K562 (cell line): ENCODE measurements around the gene ENOX2. TPM values are rescaled to one million over a fixed set of nuclear protein-coding genes. Genes with fewer than 3 reads are reported as not detected.

Experiments
- BDP1 ChIP-seq: IDR thresholded peaks from 3 replicates; pipeline ENCODE4 v1.6.1; 2011; ENCODE audit not compliant: insufficient read length, insufficient read depth
- COPS2 ChIP-seq: fragments of 450-650 bp; conservative IDR thresholded peaks from 2 replicates; pipeline ENCODE4 v1.6.1; 2016; ENCODE audit warnings: mild to moderate bottlenecking, moderate library complexity
- DNMT1 ChIP-seq: fragments of 450-650 bp; IDR thresholded peaks from 2 replicates; pipeline ENCODE4 v1.6.1; 2016; ENCODE audit warnings: antibody characterized with exemption, mild to moderate bottlenecking
- EP300 ChIP-seq: IDR thresholded peaks from 2 replicates; pipeline ENCODE4 v1.6.1; 2012; ENCODE audit warnings: low read length, improper control_type of control experiment
- ESRRA ChIP-seq: fragments of 450-650 bp; IDR thresholded peaks from 2 replicates; pipeline ENCODE4 v1.6.1; 2014; ENCODE audit warnings: low read depth, mild to moderate bottlenecking, moderate library complexity, borderline replicate concordance
- ETS2 ChIP-seq: IDR thresholded peaks from 2 replicates; pipeline ENCODE4 v1.6.1; 2016; ENCODE audit warnings: borderline replicate concordance, missing genetic modification characterization, mild to moderate bottlenecking, moderate library complexity, missing compliant biosample characterization; ENCODE audit not compliant: poor library complexity, severe bottlenecking
- EZH2 ChIP-seq: IDR thresholded peaks from 2 replicates; pipeline ENCODE4 v1.6.1; 2012; ENCODE audit warnings: low read depth, mild to moderate bottlenecking, inconsistent platforms, low read length, borderline replicate concordance
- GABPA ChIP-seq: fragments of 200-800 bp; sonication (Bioruptor generic); conservative IDR thresholded peaks from 2 replicates; pipeline ENCODE4 v1.6.1; 2016; ENCODE audit warnings: low read depth, missing genetic modification characterization, missing compliant biosample characterization
- KAT2B ChIP-seq: IDR thresholded peaks from one replicate; pipeline ENCODE4 v1.6.1; 2012; ENCODE audit warnings: low read depth, mild to moderate bottlenecking, control low read depth, inconsistent platforms, low read length, moderate library complexity
- KLF16 ChIP-seq: IDR thresholded peaks from 2 replicates; pipeline ENCODE4 v1.6.1; 2016; ENCODE audit warnings: antibody characterized with exemption
- NCOA6 ChIP-seq: fragments of 450-650 bp; IDR thresholded peaks from 2 replicates; pipeline ENCODE4 v1.6.1; 2017; ENCODE audit warnings: mild to moderate bottlenecking
- NFATC3 ChIP-seq: fragments of 450-650 bp; IDR thresholded peaks from 2 replicates; pipeline ENCODE4 v1.6.1; 2017; ENCODE audit warnings: mild to moderate bottlenecking
- NR2C2 ChIP-seq, 2 experiments: fragments of 200-800 bp in 1 of 2; sonication (Bioruptor generic) in 1 of 2; sonication (generic) in 1 of 2; formaldehyde crosslinking in 1 of 2; IDR thresholded peaks; 2 replicates each; pipeline versions ENCODE4 v1.6.1 to v1.8.0; 2016 to 2022; ENCODE audit warnings: mild to moderate bottlenecking in 1 of 2, missing compliant biosample characterization in 1 of 2, missing genetic modification characterization in 1 of 2, missing genetic modification reagents in 1 of 2
- NR4A1 ChIP-seq, 2 experiments: fragments of 250-450 bp in 1 of 2; fragments of 450-650 bp in 1 of 2; sonication (Bioruptor Pico) in 1 of 2; IDR thresholded peaks; 2 replicates each; pipeline versions ENCODE4 v1.4.0 to v1.6.1; 2016 to 2020; ENCODE audit warnings: mild to moderate bottlenecking in 2 of 2, missing compliant biosample characterization in 1 of 2, missing genetic modification characterization in 1 of 2, moderate library complexity in 1 of 2
- POLR3G ChIP-seq: IDR thresholded peaks from 2 replicates; pipeline ENCODE4 v1.6.1; 2011; ENCODE audit not compliant: insufficient read length, insufficient replicate concordance; ENCODE audit errors: extremely low read depth
- RBM25 ChIP-seq: fragments of 200-400 bp; formaldehyde crosslinking; IDR thresholded peaks from 2 replicates; pipeline ENCODE4 v1.6.1; 2018; ENCODE audit warnings: low read length, low read depth, moderate library complexity; ENCODE audit not compliant: severe bottlenecking
- RFX1 ChIP-seq: fragments of 450-650 bp; IDR thresholded peaks from 2 replicates; pipeline ENCODE4 v1.6.1; 2016; ENCODE audit warnings: mild to moderate bottlenecking, moderate library complexity
- RFX7 ChIP-seq: fragments of 250-450 bp; sonication (Bioruptor Pico); IDR thresholded peaks from 2 replicates; pipeline ENCODE4 v1.5.1; 2021; ENCODE audit warnings: mild to moderate bottlenecking
- SETDB1 ChIP-seq: IDR thresholded peaks from one replicate; pipeline ENCODE4 v1.6.1; 2012; ENCODE audit warnings: low read length, control low read depth, inconsistent platforms
- TFE3 ChIP-seq: fragments of 450-650 bp; formaldehyde crosslinking; IDR thresholded peaks from 2 replicates; pipeline ENCODE4 v1.4.0; 2020; ENCODE audit warnings: mild to moderate bottlenecking, mixed read lengths
- THRB ChIP-seq: fragments of 450-650 bp; formaldehyde crosslinking; conservative IDR thresholded peaks from 2 replicates; pipeline ENCODE4 v1.4.0; 2022; ENCODE audit warnings: mild to moderate bottlenecking, missing genetic modification characterization
- TOE1 ChIP-seq, 2 experiments: fragments of 450-650 bp in 1 of 2; sonication (generic) in 1 of 2; formaldehyde crosslinking in 1 of 2; IDR thresholded peaks; 2 replicates each; pipeline versions ENCODE4 v1.7.1 to v1.8.0; 2016 to 2022; ENCODE audit warnings: borderline replicate concordance in 2 of 2, mild to moderate bottlenecking in 2 of 2, antibody characterized with exemption in 1 of 2, inconsistent platforms in 1 of 2, low read depth in 1 of 2, missing genetic modification reagents in 1 of 2, moderate library complexity in 1 of 2
- USF1 ChIP-seq: sonication (generic); formaldehyde crosslinking; IDR thresholded peaks from 2 replicates; pipeline ENCODE4 v1.9.0; 2022; ENCODE audit warnings: mild to moderate bottlenecking, missing genetic modification reagents
- USF2 ChIP-seq: sonication (generic); formaldehyde crosslinking; IDR thresholded peaks from 2 replicates; pipeline ENCODE4 v1.5.0; 2020; ENCODE audit warnings: missing genetic modification reagents
- ZNF354B ChIP-seq: fragments of 250-450 bp; sonication (Bioruptor Pico); IDR thresholded peaks from 2 replicates; pipeline ENCODE4 v1.4.0; 2020
- ZNF699 ChIP-seq: fragments of 250-450 bp; sonication (Bioruptor Pico); IDR thresholded peaks from 2 replicates; pipeline ENCODE4 v1.8.0; 2021; ENCODE audit warnings: mild to moderate bottlenecking, moderate library complexity; ENCODE audit not compliant: insufficient replicate concordance
- polyA plus RNA-seq, 8 experiments: library from polyadenylated mRNA; depleted of rRNA in 4 of 8; stranded (reverse) in 5 of 8; unstranded in 3 of 8; fragments of >200 nt; fragmentation: Nextera tagmentation in 2 of 8; fragmentation: Illumina TruSeq in 1 of 8; extraction: Ambion mirVana in 2 of 8; extraction: Trizol in 1 of 8; gene quantifications; 2 replicates each; pipeline versions ENCODE4 v1.2.1 to v1.2.3, GENCODE V29; 2011 to 2014; ENCODE audit warnings: inconsistent platforms in 1 of 8, missing spikeins in 1 of 8
- total RNA-seq, 7 experiments: library from RNA; depleted of rRNA in 6 of 7; stranded (reverse); fragments of >200 nt in 6 of 7; fragmentation: Illumina TruSeq in 2 of 7; extraction: Trizol in 2 of 7; gene quantifications; 2 replicates each; pipeline versions ENCODE4 v1.2.1 to v1.2.3, GENCODE V29; 2011 to 2021; ENCODE audit warnings: low replicate concordance in 1 of 7

The ENOX2 gene
- total and polyA plus RNA-seq, 9 of the 15 experiments (the other 6 are each of a cell fraction or from before 2014, with no cell fraction given), result 6.1 to 24.0 (median 13.8) TPM

GRCh38 chrX:130756233-130756632 lies 146.8 kb downstream of the ENOX2 start (continued):
- TF ChIP-seq EP300 (peak; percentile 96), NR4A1 (CRISPR knock-in tag; IDR thresholded peaks at IDR 0.05) (no peak), NR4A1 (tag; IDR thresholded peaks at IDR 0.05) (no peak), KAT2B (no peak), TOE1 (IDR thresholded peaks at IDR 0.05; ENCODE audit: borderline replicate concordance) (no peak), TOE1 (CRISPR knock-in tag; IDR thresholded peaks at IDR 0.05; ENCODE audit: borderline replicate concordance, low read depth) (no peak), POLR3G (no peak), DNMT1 (no peak), RFX7 (CRISPR knock-in tag) (no peak), NR2C2 (CRISPR knock-in tag; IDR thresholded peaks at IDR 0.05) (no peak), NR2C2 (tag; IDR thresholded peaks at IDR 0.05) (no peak), COPS2 (no peak), ZNF354B (no peak), THRB (CRISPR knock-in tag) (no peak), USF2 (no peak), NFATC3 (no peak), RFX1 (no peak), USF1 (no peak), TFE3 (no peak), NCOA6 (no peak), EZH2 (no peak), ESRRA (peak; percentile 66; the same call in 1 of the 2 replicates), BDP1 (no peak), GABPA (tag) (no peak), ETS2 (tag) (no peak), ZNF699 (no peak), SETDB1 (no peak), KLF16 (no peak), RBM25 (no peak)
